ENCODE measurements around the gene NCS1.
"Not testable (repeated sequence)": the region's sequence is repeated elsewhere in the genome, so short reads cannot be mapped to it uniquely, and the experiment has no call there.

NCS1 gene

GRCh38 chr9:130237763-130238524 is 65.7 kb downstream of the NCS1 start:
- no peak for DNase-seq (ENCODE audit: low read depth, low spot score)

GRCh38 chr9:130239363-130239695 is 67.1 kb downstream of the NCS1 start:
- DNase-seq (ENCODE audit: low read depth, low spot score): no peak

GRCh38 chr9:130239741-130240241 is 67.6 kb downstream of the NCS1 start:
- no peak for DNase-seq (ENCODE audit: low read depth, low spot score)

DNA sequence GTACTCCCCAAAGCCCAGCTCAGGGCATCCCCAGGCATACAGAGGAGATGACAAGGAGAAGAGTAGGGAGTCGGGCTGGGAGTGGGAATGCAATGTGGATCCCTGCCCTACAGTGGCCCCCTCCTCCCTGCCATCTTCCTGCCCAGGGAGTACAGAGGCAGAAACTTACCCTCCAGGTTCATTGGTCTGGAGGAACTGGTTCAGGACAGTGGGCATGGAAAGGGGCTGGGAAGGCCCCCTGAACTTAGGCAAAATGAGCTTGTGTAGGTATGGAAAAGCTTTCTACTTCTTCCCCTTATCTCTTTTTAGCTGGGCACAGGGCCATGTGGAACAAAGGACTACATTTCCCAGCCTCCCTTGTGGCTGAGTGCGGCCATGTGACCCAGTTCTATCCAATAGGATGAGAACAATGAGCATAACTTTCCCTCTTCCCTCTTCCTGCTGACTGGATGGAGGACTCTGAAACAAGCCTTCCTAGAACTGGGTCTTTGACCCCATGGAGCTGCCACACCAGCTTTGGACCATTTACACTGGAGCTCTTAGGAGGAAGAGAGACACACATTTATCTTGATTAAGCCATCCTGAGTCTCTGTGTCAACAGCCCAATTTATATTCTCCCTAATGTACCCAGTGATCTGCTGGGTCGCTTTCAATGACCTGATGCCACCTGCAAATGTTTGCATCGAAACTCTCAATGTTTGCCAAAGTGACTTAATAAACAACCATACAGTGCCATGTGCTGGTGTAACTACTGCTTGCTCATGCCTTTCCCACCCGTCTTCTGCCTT is 68.4 kb downstream of the NCS1 start:
- peak; percentile 68 for DNase-seq (ENCODE audit: low read depth, low spot score)

DNA sequence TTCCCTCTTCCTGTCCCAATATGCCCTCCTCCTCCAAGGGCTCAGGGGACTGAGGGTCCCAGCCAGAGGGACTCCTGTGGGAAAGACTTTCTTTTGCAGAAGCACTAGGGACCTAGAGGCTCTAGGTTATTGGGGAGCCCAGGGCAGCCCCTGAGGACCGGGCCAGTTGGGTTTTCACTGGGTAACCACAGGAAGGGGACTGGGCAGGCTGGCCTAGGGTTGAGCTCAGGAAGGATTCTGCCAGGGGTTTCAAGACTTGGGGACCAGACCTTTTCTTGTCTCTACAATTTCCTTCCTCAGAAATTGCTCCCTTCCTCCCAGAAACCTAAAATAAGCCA is 69.0 kb downstream of the NCS1 start:
- DNase-seq (ENCODE audit: low read depth, low spot score): no peak

DNA sequence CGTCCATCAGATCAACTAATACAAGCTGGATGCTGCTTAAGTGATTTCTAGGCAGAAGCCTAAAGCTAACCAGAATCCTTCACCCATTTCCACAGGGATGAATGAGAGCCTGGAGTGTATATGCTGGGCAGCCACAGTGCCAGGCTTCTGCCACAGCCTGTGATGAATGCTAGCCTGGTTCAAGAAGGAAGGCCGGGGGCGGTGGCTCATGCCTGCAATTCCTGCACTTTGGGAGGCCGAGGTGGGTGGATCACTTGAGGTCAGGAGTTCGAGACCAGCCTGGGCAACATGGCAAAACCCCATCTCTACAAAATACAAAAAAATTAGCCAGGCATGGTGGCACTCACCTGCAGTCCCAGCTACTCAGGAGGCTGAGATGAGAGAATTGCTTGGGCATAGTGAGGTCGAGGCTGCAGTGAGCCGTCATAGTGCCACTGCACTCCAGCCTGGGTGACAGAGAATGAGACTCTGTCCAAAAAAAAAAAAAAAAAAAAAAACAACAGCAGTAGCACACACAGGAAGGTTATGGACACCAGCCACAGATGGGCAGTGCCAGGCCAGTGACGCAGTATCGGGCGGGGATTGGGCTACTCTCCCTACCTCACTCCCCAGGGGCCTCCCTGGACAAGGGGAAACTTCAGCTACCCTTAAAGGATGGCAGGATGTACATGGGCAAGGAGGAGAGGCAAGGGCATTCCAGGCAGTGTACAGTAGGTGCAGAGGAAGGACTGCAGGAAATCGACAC is 70.2 kb downstream of the NCS1 start:
- DNase-seq (ENCODE audit: low read depth, low spot score): no peak

GRCh38 chr9:130243015-130243881 is 71.0 kb downstream of the NCS1 start:
- DNase-seq (ENCODE audit: low read depth, low spot score): peak; percentile 54

GRCh38 chr9:130243882-130244170 is 71.6 kb downstream of the NCS1 start:
- DNase-seq (ENCODE audit: low read depth, low spot score): no peak

- DNase-seq (ENCODE audit: low read depth, low spot score): no peak
Measured at GRCh38 chr9:130244548-130245165, 72.5 kb downstream of the NCS1 start.

- no peak for DNase-seq (ENCODE audit: low read depth, low spot score)
Measured at GRCh38 chr9:130245474-130245873, 73.3 kb downstream of the NCS1 start.

- DNase-seq (ENCODE audit: low read depth, low spot score): no peak
Measured at GRCh38 chr9:130246126-130246525, 73.9 kb downstream of the NCS1 start.

GRCh38 chr9:130254747-130255630 is 82.8 kb downstream of the NCS1 start:
- no peak for DNase-seq (ENCODE audit: low read depth, low spot score)

DNA sequence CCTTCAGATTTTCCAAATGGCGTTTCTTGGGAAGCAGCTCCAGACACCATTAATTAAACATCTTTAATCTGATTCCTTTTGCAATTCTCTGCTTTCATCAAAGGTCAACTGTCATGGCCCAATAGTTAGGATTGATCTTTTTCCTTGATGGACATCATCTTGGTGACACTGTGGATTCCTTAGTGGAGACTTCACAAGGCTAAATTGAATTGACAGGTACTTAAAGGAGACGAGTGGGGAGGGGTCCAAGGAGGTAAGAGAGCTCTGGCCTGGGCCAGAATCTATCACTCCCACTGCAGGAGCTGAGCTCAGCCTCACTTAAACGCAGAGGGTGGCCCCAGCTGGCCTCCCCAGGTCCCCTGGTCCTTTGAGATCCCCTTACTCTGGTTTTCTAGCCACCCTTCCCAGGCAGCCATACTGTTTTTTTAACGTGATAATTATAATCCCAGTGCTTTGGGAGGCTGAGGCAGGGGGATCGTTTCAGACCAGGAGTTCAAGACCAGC is 83.5 kb downstream of the NCS1 start:
- no peak for DNase-seq (ENCODE audit: low read depth, low spot score)

DNA sequence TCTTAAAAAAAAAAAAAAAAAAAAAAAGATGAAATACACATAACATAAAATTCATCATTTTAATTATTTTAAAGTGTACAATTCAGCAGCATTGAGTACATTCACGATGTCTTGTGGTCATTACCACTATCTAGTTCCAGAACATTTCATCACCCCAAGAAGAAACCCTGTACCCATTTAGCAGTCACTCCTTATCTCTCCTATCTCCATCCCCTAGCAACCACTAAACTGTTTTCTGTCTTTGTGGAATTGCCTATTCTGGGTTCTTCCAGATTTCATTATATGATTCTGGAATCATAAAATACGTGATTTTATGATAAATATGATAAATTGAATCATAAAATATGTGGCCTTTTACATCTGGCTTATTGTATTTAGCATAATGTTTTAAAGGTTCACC is 84.4 kb downstream of the NCS1 start:
- DNase-seq (ENCODE audit: low read depth, low spot score): no peak

DNA sequence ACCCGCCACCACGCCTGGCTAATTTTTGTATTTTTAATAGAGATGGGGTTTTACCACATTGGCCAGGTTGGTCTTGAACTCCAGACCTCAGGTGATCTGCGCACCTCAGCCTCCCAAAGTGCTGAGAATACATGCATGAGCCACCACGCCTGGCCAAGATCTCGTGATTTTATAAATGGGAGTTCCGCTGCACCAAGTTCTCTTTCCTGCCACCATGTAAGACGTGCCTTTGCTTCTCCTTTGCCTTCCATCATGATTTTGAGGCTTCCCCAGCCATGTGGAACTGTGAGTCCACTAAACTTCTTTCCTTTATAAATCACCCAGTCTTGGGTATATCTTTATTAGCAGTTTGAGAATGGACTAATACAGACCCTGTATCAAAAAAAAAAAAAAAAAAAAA is 85.9 kb downstream of the NCS1 start:
- not testable (repeated sequence) for DNase-seq (ENCODE audit: low read depth, low spot score)

DNA sequence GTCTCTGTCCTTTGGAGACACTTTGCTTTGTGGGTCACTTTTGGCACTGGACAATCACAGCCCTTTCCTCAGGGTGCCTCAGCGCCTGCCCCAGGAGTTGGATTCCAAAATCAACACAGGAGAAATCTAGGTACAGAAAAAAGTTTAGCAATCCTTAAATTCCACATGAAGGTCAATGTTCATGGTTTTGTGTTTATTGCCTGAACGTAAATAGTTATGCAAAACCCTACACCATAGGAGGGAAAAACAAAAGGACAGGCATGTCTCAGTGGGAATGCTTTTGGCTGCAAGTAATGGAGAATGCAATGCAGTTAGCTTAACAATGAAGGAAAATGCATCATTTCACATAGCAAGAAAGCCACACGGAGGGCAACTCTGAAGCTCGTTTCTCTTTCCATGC is 86.8 kb downstream of the NCS1 start:
- no peak for DNase-seq (ENCODE audit: low read depth, low spot score)

DNA sequence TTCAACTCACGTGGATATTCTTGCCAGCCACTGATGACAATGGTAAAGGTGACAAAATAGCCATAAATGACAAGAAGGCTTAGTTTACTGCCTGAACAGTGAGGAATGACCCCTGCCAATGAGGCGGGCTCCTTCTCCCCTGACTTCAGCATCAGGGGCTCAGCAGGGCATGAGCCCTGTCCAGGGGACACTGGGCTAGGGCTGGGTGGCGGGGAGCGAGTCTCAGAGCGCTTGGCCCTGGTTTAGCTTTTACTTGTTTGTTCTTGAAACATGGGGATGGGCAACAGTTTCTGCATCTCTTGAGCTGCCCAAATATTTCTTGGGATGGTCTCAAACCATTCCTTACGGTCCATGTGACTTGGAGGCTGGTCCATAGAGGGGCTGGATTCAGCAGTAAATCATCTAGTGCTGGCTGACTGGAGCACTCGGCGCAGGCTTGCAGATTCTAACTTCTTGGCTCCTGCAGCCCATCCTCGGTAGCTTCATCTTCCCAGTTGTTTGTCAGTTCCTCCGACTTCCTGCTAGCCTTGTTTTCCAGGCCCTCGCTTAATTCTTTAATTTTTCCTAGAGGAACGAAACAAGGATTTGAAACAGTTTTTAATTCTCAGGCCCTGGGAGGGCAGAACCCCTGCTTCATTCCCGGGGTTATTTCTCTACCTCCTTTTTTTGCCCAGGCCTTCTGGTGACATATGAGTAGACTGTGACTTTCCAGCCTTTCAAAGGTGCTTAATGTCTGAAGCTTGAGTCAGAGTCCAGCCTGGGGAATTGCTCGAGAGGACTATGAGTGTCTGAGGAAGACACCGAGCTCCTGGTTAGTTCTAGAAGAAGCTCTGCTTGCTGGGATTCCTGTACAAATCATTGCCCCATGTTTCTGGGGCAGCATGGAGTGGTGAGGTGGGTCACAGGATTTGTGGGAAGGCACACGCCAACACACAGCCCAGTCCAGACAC is 88.9 kb downstream of the NCS1 start:
- no peak for DNase-seq (ENCODE audit: low read depth, low spot score)

- no peak for DNase-seq (ENCODE audit: low read depth, low spot score)
Measured at GRCh38 chr9:130262061-130262745, 90.0 kb downstream of the NCS1 start.
